K562 (cell line): ENCODE measurements around the gene MED17.

ENCODE experiments used
- THRA ChIP-seq: fragments of 450-650 bp; IDR thresholded peaks from 2 replicates; pipeline ENCODE4 v1.6.1; 2017; ENCODE audit warnings: mild to moderate bottlenecking, moderate library complexity
- ZNF274 ChIP-seq: IDR thresholded peaks from 2 replicates; pipeline ENCODE4 v1.6.1; 2011; ENCODE audit warnings: low read depth, mild to moderate bottlenecking, low read length, moderate library complexity, borderline replicate concordance
- ZNF324 ChIP-seq: fragments of 250-450 bp; sonication (Bioruptor Pico); IDR thresholded peaks from 2 replicates; pipeline ENCODE4 v1.4.0; 2020; ENCODE audit warnings: mild to moderate bottlenecking

GRCh38 chr11:93741094-93741881 lies 42.8 kb upstream of the MED17 start, which contains the start of the genes C11orf54 and TAF1D:
- no peak for TF ChIP-seq ZNF274
- TF ChIP-seq THRA, result no peak
- no peak for TF ChIP-seq ZNF324
